Activated T-helper 17 cell treated with anti-CD3 and anti-CD28 coated beads, Interleukin-2, amount 50 U/mL, for 72 hours (primary cell): ENCODE data around the gene EBF3. TPM values are rescaled to one million over a fixed set of nuclear protein-coding genes. Genes with fewer than 3 reads are reported as not detected.

Experiments used
- ATAC-seq: fragments of 150-1000 bp; cut with Tn5 transposase; replicated peaks from 2 replicates; pipeline ENCODE4 v1.10.0; 2021; ENCODE audit warnings: mild to moderate bottlenecking, moderate library complexity
- H3K27ac Mint-ChIP-seq: one replicate; pipeline ENCODE4 v1.8.0; 2022; ENCODE audit warnings: mixed read lengths
- H3K27me3 Mint-ChIP-seq: one replicate; pipeline ENCODE4 v1.8.0; 2022; ENCODE audit warnings: mixed read lengths
- H3K36me3 Mint-ChIP-seq: one replicate; pipeline ENCODE4 v1.8.0; 2022; ENCODE audit warnings: low read depth, mild to moderate bottlenecking, mixed read lengths
- H3K4me1 Mint-ChIP-seq: one replicate; pipeline ENCODE4 v1.8.0; 2022; ENCODE audit warnings: mixed read lengths
- H3K4me3 Mint-ChIP-seq: one replicate; pipeline ENCODE4 v1.8.0; 2022; ENCODE audit warnings: mild to moderate bottlenecking, mixed read lengths
- H3K9me3 Mint-ChIP-seq: one replicate; pipeline ENCODE4 v1.8.0; 2022; ENCODE audit warnings: mixed read lengths
- total RNA-seq, 2 donors: library from RNA; stranded (reverse); gene quantifications; one replicate each; pipeline ENCODE4 v1.2.3, GENCODE V29; 2022

EBF3 gene
- total RNA-seq, 2 donors from 2014 or later = not detected

DNA sequence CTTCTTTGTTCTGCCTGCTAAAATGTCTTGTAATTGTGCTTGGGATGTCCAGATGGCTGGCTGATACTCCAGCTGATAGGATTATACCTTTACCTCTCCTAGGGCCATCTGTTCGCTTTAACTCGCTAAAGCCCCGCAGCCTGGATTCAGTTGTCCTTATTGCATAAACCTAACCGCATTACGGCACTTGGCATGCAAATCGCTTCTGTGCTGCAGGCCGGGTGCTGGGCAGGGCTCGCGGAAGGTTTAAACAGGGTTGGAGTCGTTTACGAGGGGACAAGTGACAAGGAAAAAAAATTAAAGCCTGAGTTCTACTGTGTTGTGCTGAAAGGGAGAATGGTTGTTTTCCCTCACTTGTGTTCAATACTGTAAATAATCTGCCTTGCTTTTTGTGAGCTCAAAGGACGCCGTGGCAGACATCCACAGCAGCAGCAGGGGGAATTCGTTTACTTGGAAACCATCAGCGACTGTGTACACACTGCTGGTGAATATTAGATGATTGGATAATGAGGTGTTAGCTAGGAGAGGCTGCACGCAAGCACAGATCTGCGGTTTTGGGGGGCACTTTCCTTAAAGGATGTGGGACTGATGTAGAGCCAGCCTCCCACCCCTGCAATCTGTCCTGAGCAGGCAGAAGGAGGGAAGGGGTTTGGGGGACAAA, 93.0 kb downstream of the EBF3 start:
- Mint-ChIP-seq H3K4me3 (no peak overlapping the region), H3K9me3 (no peaks in the 10 kb centered on the region), H3K36me3 (no peaks in the 10 kb centered on the region), H3K27ac (no peak overlapping the region), H3K4me1 (no peaks in the 10 kb centered on the region), H3K27me3 (peaks cover 6% of the 10 kb centered on the region)
- no peak for ATAC-seq

DNA sequence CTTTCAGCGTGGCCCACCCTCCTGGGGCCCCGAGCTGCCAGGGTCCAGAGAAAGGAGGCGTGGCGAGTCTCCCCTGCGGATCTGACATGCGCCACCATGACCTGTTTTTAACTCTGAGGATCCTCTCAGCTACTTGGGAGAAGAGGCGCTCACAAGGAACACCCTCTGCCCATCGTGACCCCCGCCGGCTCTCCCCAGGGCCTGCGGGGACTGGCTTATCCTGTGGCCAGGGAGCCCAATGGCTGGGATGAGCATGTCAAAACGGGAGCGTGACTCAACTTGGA, 93.7 kb downstream of the EBF3 start:
- ATAC-seq = no peak
- H3K36me3 Mint-ChIP-seq = no peaks in the 10 kb centered on the region
- no peak overlapping the region for H3K27ac Mint-ChIP-seq
- peaks cover 6% of the 10 kb centered on the region for H3K27me3 Mint-ChIP-seq
- no peaks in the 10 kb centered on the region for H3K4me1 Mint-ChIP-seq
- H3K4me3 Mint-ChIP-seq = no peak overlapping the region
- no peaks in the 10 kb centered on the region for H3K9me3 Mint-ChIP-seq

DNA sequence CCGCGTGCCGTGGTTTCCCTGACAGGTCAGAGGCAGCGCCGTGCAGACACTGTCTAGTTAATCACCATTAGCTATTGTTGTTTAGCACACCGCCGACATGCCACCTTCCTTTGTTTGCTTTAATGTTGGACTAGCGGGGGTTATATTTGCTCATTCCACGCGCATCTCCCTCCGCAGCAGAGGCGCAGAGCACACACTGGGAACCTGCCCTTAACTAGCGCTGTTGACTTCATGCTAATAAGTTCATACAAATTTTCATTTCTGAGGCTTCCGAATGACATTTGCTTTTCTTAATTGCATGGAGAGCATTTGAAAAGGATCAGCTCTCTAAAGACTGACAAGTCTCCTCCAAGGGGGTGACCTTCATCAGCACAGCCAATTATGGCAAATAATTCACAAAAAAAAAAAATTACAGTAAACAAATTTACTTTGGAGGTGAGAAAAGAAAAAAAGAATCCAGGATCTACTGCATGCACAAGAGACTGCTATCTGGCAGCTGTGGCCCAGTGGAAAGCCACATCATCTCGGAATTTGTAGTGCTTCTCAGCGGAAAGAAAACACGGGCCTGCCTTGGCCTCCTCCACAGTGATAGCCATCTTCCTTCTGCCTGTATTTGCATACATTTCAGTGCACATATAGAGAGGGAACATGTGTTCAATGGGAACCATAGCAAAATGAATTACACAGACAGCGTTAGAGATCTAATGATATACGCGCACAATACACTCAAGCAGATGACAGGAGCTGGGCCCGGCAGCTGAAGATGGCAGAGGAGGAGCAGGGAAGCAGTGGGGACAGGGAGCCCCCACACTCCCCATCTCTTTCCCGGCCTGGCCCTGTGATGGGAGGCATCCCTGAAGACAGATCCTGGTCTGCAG, 94.2 kb downstream of the EBF3 start:
- no peaks in the 10 kb centered on the region for H3K4me1 Mint-ChIP-seq
- peaks cover 6% of the 10 kb centered on the region for H3K27me3 Mint-ChIP-seq
- no peak overlapping the region for H3K27ac Mint-ChIP-seq
- no peak for ATAC-seq
- no peak overlapping the region for H3K4me3 Mint-ChIP-seq
- H3K9me3 Mint-ChIP-seq = no peaks in the 10 kb centered on the region
- no peaks in the 10 kb centered on the region for H3K36me3 Mint-ChIP-seq

- Mint-ChIP-seq H3K4me3 (no peak overlapping the region), H3K27ac (no peak overlapping the region), H3K36me3 (no peaks in the 10 kb centered on the region), H3K27me3 (peaks cover 6% of the 10 kb centered on the region), H3K9me3 (no peaks in the 10 kb centered on the region), H3K4me1 (no peaks in the 10 kb centered on the region)
- ATAC-seq = no peak
Observed at GRCh38 chr10:129868449-129869035, 95.5 kb downstream of the EBF3 start.

DNA sequence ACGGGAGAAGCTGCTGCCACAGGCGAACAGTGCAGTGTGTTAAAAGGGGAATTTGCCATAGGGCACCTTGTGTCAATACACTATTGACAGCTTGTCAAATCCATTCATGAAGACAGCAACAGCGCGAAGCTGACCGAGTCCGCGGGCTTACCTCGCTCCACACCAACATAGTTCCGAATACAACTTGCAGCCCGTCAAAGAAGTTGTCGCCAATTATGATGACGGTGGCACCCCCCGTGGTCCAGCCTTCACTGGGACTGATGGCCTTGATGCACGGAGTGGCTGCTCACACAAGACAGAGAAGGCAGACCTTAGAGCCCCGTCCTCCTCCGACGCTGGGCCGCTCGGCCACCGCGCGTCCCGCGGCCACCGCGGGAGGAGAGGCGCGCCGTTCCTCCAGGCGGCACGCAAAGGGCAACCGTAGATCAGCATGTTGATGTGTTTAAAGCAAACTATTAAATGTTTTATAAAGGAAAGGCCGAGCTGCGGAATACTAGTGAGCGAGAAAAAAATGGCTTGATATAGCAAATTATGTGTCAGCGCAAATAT, 96.4 kb downstream of the EBF3 start:
- H3K36me3 Mint-ChIP-seq = no peaks in the 10 kb centered on the region
- no peaks in the 10 kb centered on the region for H3K9me3 Mint-ChIP-seq
- H3K27me3 Mint-ChIP-seq = peaks cover 6% of the 10 kb centered on the region
- no peaks in the 10 kb centered on the region for H3K4me1 Mint-ChIP-seq
- no peak for ATAC-seq
- H3K27ac Mint-ChIP-seq = no peak overlapping the region
- H3K4me3 Mint-ChIP-seq = no peak overlapping the region

- peaks cover 3% of the 10 kb centered on the region for H3K27me3 Mint-ChIP-seq
- H3K4me3 Mint-ChIP-seq = no peak overlapping the region
- H3K36me3 Mint-ChIP-seq = no peaks in the 10 kb centered on the region
- H3K9me3 Mint-ChIP-seq = no peaks in the 10 kb centered on the region
- no peak overlapping the region for H3K27ac Mint-ChIP-seq
- no peaks in the 10 kb centered on the region for H3K4me1 Mint-ChIP-seq
- ATAC-seq = no peak
Observed at GRCh38 chr10:129866894-129867293, 97.2 kb downstream of the EBF3 start.

DNA sequence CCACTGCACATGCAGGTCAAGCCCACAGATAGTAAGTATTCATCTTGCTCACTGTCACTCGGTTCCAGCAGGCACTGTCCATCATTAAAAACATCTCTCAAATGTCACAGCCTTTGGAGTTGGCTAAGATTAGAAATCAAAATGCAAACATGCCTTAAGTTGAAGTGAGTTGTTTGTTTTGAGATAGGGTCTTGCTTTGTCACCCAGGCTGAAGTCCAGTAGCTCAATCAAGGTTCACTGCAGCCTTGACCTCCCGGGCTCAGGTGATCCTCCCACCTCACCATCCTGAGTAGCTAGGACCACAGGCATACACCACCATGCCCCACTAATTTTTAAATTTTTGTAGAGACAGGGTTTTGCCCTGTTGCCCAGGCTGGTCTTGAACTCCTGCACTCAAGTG, 98.1 kb downstream of the EBF3 start:
- no peaks in the 10 kb centered on the region for H3K4me1 Mint-ChIP-seq
- H3K36me3 Mint-ChIP-seq = no peaks in the 10 kb centered on the region
- no peak overlapping the region for H3K4me3 Mint-ChIP-seq
- H3K27me3 Mint-ChIP-seq = peaks cover 3% of the 10 kb centered on the region
- ATAC-seq = no peak
- H3K27ac Mint-ChIP-seq = no peak overlapping the region
- no peaks in the 10 kb centered on the region for H3K9me3 Mint-ChIP-seq

GRCh38 chr10:129865413-129865812, 98.7 kb downstream of the EBF3 start:
- H3K36me3 Mint-ChIP-seq = no peaks in the 10 kb centered on the region
- peaks cover 3% of the 10 kb centered on the region for H3K27me3 Mint-ChIP-seq
- no peak for ATAC-seq
- H3K4me1 Mint-ChIP-seq = no peaks in the 10 kb centered on the region
- no peak overlapping the region for H3K4me3 Mint-ChIP-seq
- H3K27ac Mint-ChIP-seq = no peak overlapping the region
- no peaks in the 10 kb centered on the region for H3K9me3 Mint-ChIP-seq

DNA sequence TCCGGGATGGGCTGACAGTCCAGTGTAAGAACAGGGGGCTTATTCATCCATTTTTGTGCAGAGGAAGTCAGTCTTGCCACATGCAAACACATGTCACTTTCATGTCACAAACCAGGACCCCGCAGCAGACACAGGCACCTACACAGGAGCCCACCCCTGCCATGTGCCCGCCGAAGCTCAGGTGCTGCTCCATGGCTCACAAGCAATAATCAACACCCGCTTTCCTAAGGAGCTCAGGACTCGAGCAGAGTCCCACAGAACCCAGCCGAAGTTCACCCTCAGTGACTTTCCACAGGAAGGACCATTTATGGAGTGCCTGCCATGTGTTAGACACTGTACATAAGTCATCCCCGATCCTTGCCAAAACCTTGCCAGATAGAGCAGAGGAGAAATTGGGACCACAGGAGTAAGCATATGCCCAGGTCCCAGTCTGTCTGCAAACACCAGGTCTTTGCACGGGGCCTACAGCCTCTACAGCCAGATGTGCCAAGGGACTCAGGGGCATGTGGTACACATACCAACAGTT, 99.4 kb downstream of the EBF3 start:
- H3K27ac Mint-ChIP-seq = no peak overlapping the region
- H3K27me3 Mint-ChIP-seq = no peaks in the 10 kb centered on the region
- no peaks in the 10 kb centered on the region for H3K36me3 Mint-ChIP-seq
- H3K4me1 Mint-ChIP-seq = no peaks in the 10 kb centered on the region
- H3K4me3 Mint-ChIP-seq = no peak overlapping the region
- no peaks in the 10 kb centered on the region for H3K9me3 Mint-ChIP-seq
- ATAC-seq = no peak

DNA sequence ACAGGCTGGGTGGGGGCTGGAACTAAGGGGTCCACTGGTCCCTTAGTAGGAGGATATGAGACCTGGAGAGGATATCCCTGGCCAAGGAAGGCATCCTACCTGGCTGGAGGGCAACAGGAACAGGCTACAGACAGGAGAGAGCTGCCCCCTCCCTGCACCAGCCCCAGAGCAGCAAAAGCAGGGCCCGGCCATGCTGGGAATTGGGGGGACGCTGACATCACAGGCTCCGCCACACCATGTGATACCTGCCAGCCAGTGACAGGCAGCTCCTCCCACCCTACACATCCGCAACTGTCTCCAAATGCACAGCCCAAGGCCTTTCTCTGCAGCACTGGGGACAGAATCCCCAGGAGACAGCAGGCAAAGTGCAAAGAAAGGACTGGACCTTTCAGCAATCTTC, 100.0 kb downstream of the EBF3 start:
- Mint-ChIP-seq H3K27ac (no peak overlapping the region), H3K36me3 (no peaks in the 10 kb centered on the region), H3K4me1 (no peaks in the 10 kb centered on the region), H3K9me3 (no peaks in the 10 kb centered on the region), H3K4me3 (no peak overlapping the region), H3K27me3 (no peaks in the 10 kb centered on the region)
- ATAC-seq = no peak

GRCh38 chr10:129863201-129863663, 100.8 kb downstream of the EBF3 start:
- Mint-ChIP-seq H3K9me3 (no peaks in the 10 kb centered on the region), H3K27ac (no peak overlapping the region), H3K4me1 (no peaks in the 10 kb centered on the region), H3K4me3 (no peak overlapping the region), H3K36me3 (no peaks in the 10 kb centered on the region), H3K27me3 (no peaks in the 10 kb centered on the region)
- no peak for ATAC-seq

DNA sequence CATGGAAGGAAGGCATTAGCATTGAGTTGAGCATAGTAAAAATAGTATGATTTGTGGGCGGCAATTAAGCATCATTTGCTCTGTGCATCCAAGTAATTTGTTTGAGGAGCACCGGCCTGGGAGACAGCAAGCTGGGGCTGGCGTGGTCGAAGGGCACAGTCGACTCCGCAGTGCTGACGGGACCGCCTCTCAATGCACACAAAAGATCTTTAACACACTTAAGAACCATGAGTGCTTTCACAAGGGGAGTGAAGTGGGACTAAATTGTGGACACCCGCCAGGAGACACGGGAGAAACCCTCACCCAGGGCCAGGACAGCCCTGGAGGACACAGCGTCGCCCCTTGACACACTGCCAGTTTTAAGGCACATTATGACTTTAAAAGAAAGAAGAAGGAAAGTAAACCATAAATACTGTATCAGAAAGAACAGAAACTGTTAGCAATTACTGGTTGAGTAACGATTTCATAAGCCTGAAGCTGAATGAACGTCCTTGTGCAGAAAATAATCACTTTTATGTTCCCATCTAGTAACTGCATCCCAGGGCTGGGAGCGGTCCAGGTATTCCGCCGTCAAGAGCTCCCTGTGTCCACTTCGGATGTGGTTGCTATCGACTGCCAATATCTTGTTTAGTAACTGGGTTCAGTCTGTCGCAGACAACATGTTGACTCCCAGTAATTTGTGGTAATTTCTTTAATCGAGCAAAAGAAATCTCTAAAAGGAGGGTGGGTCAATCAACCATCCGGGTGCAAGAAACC, 102.1 kb downstream of the EBF3 start:
- no peak overlapping the region for H3K4me3 Mint-ChIP-seq
- no peaks in the 10 kb centered on the region for H3K36me3 Mint-ChIP-seq
- no peak for ATAC-seq
- H3K27me3 Mint-ChIP-seq = no peaks in the 10 kb centered on the region
- H3K9me3 Mint-ChIP-seq = no peaks in the 10 kb centered on the region
- no peak overlapping the region for H3K27ac Mint-ChIP-seq
- no peaks in the 10 kb centered on the region for H3K4me1 Mint-ChIP-seq

- no peaks in the 10 kb centered on the region for H3K9me3 Mint-ChIP-seq
- H3K4me3 Mint-ChIP-seq = no peak overlapping the region
- H3K27ac Mint-ChIP-seq = no peak overlapping the region
- no peak for ATAC-seq
- no peaks in the 10 kb centered on the region for H3K4me1 Mint-ChIP-seq
- H3K27me3 Mint-ChIP-seq = no peaks in the 10 kb centered on the region
- no peaks in the 10 kb centered on the region for H3K36me3 Mint-ChIP-seq
Observed at GRCh38 chr10:129860396-129860795, 103.7 kb downstream of the EBF3 start.

DNA sequence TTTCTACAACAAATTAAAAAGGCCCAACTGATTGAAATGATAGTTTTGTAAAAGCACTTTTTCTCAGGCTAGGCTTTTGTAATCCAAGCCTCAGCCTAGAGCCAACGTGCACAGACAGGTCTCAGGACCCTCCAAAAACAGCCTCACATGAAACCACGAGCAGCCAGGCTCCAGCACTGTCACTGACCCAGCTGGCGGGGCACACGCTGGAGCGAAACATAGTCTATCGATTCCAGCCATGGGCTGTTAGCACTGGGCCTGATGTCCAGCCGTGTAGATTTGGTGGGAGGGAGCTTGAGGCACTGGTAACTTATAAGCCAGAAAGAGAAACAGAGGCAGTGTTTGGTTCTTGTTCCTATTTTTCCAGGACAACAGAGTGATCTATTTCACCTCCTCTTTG, 104.5 kb downstream of the EBF3 start:
- H3K4me1 Mint-ChIP-seq = no peaks in the 10 kb centered on the region

More for the DNA sequence above, 104.5 kb downstream of the EBF3 start:
- Mint-ChIP-seq H3K27ac (no peak overlapping the region), H3K9me3 (no peaks in the 10 kb centered on the region), H3K36me3 (no peaks in the 10 kb centered on the region), H3K27me3 (no peaks in the 10 kb centered on the region), H3K4me3 (no peak overlapping the region)
- no peak for ATAC-seq
